Thoracic aorta (tissue), 2 donors: ENCODE data around the gene ARNT2. TPM values are rescaled to one million over a fixed set of nuclear protein-coding genes. Genes with fewer than 3 reads are reported as not detected.

Experiments used
- ATAC-seq: fragments of 150-250 bp; one replicate; pipeline ENCODE4 v1.8.0; 2017; ENCODE audit warnings: low read depth; ENCODE audit not compliant: insufficient number of reproducible peaks, low FRiP score
- DNase-seq: peaks from one replicate; pipeline ENCODE4 v3.0.0-alpha.2; 2020; ENCODE audit warnings: low spot score
- H3K27ac ChIP-seq, 2 donors: fragments of 200-600 bp; sonication (generic); 1 replicate in 1 of 2; 2 replicates in 1 of 2; pipeline ENCODE4 v1.5.1; 2016; ENCODE audit warnings: mild to moderate bottlenecking in 2 of 2, moderate library complexity in 2 of 2
- H3K27me3 ChIP-seq: fragments of 200-600 bp; sonication (generic); replicated peaks from 2 replicates; pipeline ENCODE4 v1.6.0; 2016; ENCODE audit warnings: mild to moderate bottlenecking; ENCODE audit not compliant: insufficient read depth
- H3K36me3 ChIP-seq: fragments of 200-600 bp; sonication (generic); one replicate; pipeline ENCODE4 v1.5.1; 2016
- H3K4me1 ChIP-seq, 2 donors: fragments of 200-600 bp; sonication (generic); 1 replicate in 1 of 2; 2 replicates in 1 of 2; pipeline versions ENCODE4 v1.5.1 to v1.6.0; 2016; ENCODE audit warnings: low read depth in 2 of 2, mild to moderate bottlenecking in 1 of 2; ENCODE audit not compliant: control insufficient read depth in 1 of 2
- H3K4me3 ChIP-seq: fragments of 200-600 bp; sonication (generic); 2 replicates; pipeline ENCODE4 v1.5.1; 2016; ENCODE audit warnings: mild to moderate bottlenecking
- H3K9me3 ChIP-seq: fragments of 200-600 bp; sonication (generic); 2 replicates; pipeline ENCODE4 v1.5.1; 2016
- total RNA-seq, 2 donors: library from RNA; depleted of rRNA; stranded (reverse); fragments of >200 nt; gene quantifications; one replicate each; pipeline versions ENCODE4 v1.1.0 to v1.2.3, GENCODE V29; 2016
- TF ChIP-seq, protein P1 (sequence below): fragments of 200-600 bp; sonication (generic); IDR thresholded peaks from one replicate; pipeline ENCODE4 v1.5.1; 2019; ENCODE audit warnings: antibody characterized with exemption

Gene ARNT2
- total RNA-seq, 2 donors from 2014 or later: 5.8 to 22.9 TPM

- TF ChIP-seq, protein P1, sequence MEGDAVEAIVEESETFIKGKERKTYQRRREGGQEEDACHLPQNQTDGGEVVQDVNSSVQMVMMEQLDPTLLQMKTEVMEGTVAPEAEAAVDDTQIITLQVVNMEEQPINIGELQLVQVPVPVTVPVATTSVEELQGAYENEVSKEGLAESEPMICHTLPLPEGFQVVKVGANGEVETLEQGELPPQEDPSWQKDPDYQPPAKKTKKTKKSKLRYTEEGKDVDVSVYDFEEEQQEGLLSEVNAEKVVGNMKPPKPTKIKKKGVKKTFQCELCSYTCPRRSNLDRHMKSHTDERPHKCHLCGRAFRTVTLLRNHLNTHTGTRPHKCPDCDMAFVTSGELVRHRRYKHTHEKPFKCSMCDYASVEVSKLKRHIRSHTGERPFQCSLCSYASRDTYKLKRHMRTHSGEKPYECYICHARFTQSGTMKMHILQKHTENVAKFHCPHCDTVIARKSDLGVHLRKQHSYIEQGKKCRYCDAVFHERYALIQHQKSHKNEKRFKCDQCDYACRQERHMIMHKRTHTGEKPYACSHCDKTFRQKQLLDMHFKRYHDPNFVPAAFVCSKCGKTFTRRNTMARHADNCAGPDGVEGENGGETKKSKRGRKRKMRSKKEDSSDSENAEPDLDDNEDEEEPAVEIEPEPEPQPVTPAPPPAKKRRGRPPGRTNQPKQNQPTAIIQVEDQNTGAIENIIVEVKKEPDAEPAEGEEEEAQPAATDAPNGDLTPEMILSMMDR: no peak
- no peak for ATAC-seq
Measured at GRCh38 chr15:80629355-80629754, 225.2 kb downstream of the ARNT2 start.

GRCh38 chr15:80630981-80631380, 226.8 kb downstream of the ARNT2 start:
- no peak overlapping the region for H3K4me3 ChIP-seq
- no peaks in the 10 kb centered on the region for H3K27me3 ChIP-seq
- ATAC-seq (no peak), DNase-seq (no peak)
- TF ChIP-seq, protein P1: no peak
- peaks cover 4 to 11% of the 10 kb centered on the region in 2 donors for H3K4me1 ChIP-seq
- no peaks in the 10 kb centered on the region for H3K36me3 ChIP-seq
- H3K27ac ChIP-seq: no peak overlapping the region
- no peaks in the 10 kb centered on the region for H3K9me3 ChIP-seq

More at GRCh38 chr15:80629355-80629754, 225.2 kb downstream of the ARNT2 start:
- peaks cover 0 to 9% of the 10 kb centered on the region in 2 donors for H3K4me1 ChIP-seq
- H3K4me3 ChIP-seq: no peak overlapping the region
- no peaks in the 10 kb centered on the region for H3K9me3 ChIP-seq
- H3K27ac ChIP-seq: no peak overlapping the region
- DNase-seq: no peak
- H3K27me3 ChIP-seq: no peaks in the 10 kb centered on the region
- no peaks in the 10 kb centered on the region for H3K36me3 ChIP-seq

- Histone ChIP-seq H3K27me3 (no peaks in the 10 kb centered on the region), H3K9me3 (no peaks in the 10 kb centered on the region), H3K4me1 (peaks cover 4 to 11% of the 10 kb centered on the region in 2 donors), H3K27ac (no peak overlapping the region), H3K4me3 (no peak overlapping the region), H3K36me3 (no peaks in the 10 kb centered on the region)
- DNase-seq: no peak
- no peak for ATAC-seq
- TF ChIP-seq, protein P1: no peak
Measured at GRCh38 chr15:80633221-80633620, 229.0 kb downstream of the ARNT2 start.

DNA sequence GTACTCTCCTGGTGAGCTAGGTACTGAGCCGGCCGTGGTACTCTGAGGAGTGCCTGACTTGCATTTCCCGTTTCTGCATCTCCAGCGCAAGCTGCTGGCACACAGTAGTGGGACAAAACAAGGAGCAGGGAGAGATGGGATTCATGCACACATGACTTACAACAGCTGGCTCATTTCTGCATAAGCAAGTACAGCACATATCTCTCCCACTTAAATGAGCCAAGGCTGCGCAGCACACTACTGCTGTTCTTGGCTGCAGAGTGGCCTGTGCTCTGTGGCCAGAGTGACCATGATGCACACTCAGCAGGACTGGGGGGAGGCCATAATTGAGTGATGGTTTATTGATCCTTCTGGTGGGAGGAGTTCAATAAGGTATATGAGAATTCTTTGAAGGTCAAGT, 231.8 kb downstream of the ARNT2 start:
- Histone ChIP-seq H3K27ac (no peak overlapping the region), H3K27me3 (no peaks in the 10 kb centered on the region), H3K4me3 (no peak overlapping the region), H3K9me3 (peaks cover 2% of the 10 kb centered on the region), H3K4me1 (peaks cover 8 to 11% of the 10 kb centered on the region in 2 donors), H3K36me3 (no peaks in the 10 kb centered on the region)
- TF ChIP-seq, protein P1: no peak
- ATAC-seq: no peak
- no peak for DNase-seq

GRCh38 chr15:80636675-80637074, 232.5 kb downstream of the ARNT2 start:
- Histone ChIP-seq H3K27ac (no peak overlapping the region), H3K9me3 (peaks cover 3% of the 10 kb centered on the region), H3K4me1 (peaks cover 8 to 11% of the 10 kb centered on the region in 2 donors), H3K27me3 (no peaks in the 10 kb centered on the region), H3K36me3 (no peaks in the 10 kb centered on the region), H3K4me3 (no peak overlapping the region)
- no peak for DNase-seq
- TF ChIP-seq, protein P1: no peak
- ATAC-seq: no peak
